Anterior cingulate cortex (tissue), 58 donors: ENCODE measurements around the gene UBE2E1.

Source experiments
- DNase-seq, 58 donors: peaks; one replicate each; lab custom pipeline; 2025; lab: John Stamatoyannopoulos, UW

UBE2E1 gene

GRCh38 chr3:23805633-23806533, at the start of gene UBE2E1:
UBE2E1 (plus strand) TSS chr3:23805955; CDS start chr3:23807270, 1,315 bp downstream.
- peak in 53 of 58 donors; percentile 11 to 81 (median 54) for DNase-seq

- no peak for DNase-seq
Measured at GRCh38 chr3:23756206-23756840, 49.4 kb upstream of the UBE2E1 start.

GRCh38 chr3:23758253-23758838, 47.4 kb upstream of the UBE2E1 start:
- no peak for DNase-seq

- DNase-seq, result no peak
Measured at GRCh38 chr3:23760325-23760724, 45.4 kb upstream of the UBE2E1 start.

GRCh38 chr3:23760871-23761373, 44.8 kb upstream of the UBE2E1 start:
- DNase-seq, result no peak

GRCh38 chr3:23761440-23761896, 44.3 kb upstream of the UBE2E1 start:
- no peak for DNase-seq

- no peak for DNase-seq
Measured at GRCh38 chr3:23762214-23762613, 43.5 kb upstream of the UBE2E1 start.

GRCh38 chr3:23762759-23763477, 42.8 kb upstream of the UBE2E1 start:
- DNase-seq, result peak in 18 of 58 donors; percentile 2 to 44 (median 10)

- no peak for DNase-seq
Measured at GRCh38 chr3:23764407-23764806, 41.3 kb upstream of the UBE2E1 start.

- DNase-seq, result no peak
Measured at GRCh38 chr3:23767546-23767945, 38.2 kb upstream of the UBE2E1 start.

GRCh38 chr3:23775254-23775909, 30.4 kb upstream of the UBE2E1 start:
- DNase-seq, result no peak

GRCh38 chr3:23776352-23776891, 29.3 kb upstream of the UBE2E1 start:
- DNase-seq, result peak in 36 of 58 donors; percentile 1 to 68 (median 18)

GRCh38 chr3:23778446-23778845, 27.3 kb upstream of the UBE2E1 start:
- no peak for DNase-seq

- no peak for DNase-seq
Measured at GRCh38 chr3:23779841-23780240, 25.9 kb upstream of the UBE2E1 start.

GRCh38 chr3:23781051-23781450, 24.7 kb upstream of the UBE2E1 start:
- no peak for DNase-seq

GRCh38 chr3:23781871-23782270, 23.9 kb upstream of the UBE2E1 start:
- no peak for DNase-seq

GRCh38 chr3:23785097-23785645, 20.6 kb upstream of the UBE2E1 start:
- no peak for DNase-seq

- DNase-seq, result no peak
Measured at GRCh38 chr3:23785882-23786281, 19.9 kb upstream of the UBE2E1 start.

- DNase-seq, result no peak
Measured at GRCh38 chr3:23791678-23792077, 14.1 kb upstream of the UBE2E1 start.
